H9 (cell line): ENCODE results near the gene GTF3A. TPM values are rescaled to one million over a fixed set of nuclear protein-coding genes. Genes with fewer than 3 reads are reported as not detected.

Source experiments
- DNase-seq: peaks from one replicate; pipeline ENCODE4 v3.0.0-alpha.2; 2017
- H2AFZ ChIP-seq: one replicate; pipeline ENCODE4 v1.6.1; 2013; ENCODE audit warnings: mild to moderate bottlenecking, low read length, control low read depth, moderate library complexity
- H2AK5ac ChIP-seq: 2 replicates; pipeline ENCODE4 v1.6.1; 2013; ENCODE audit warnings: low read length, control low read depth, mixed read lengths; ENCODE audit not compliant: insufficient read length
- H2BK120ac ChIP-seq: one replicate; pipeline ENCODE4 v1.6.1; 2013; ENCODE audit warnings: low read depth, mild to moderate bottlenecking, low read length, control low read depth, inconsistent platforms; ENCODE audit not compliant: poor library complexity, severe bottlenecking
- H2BK12ac ChIP-seq: 2 replicates; pipeline ENCODE4 v1.6.1; 2013; ENCODE audit warnings: low read length, control low read depth, mixed read lengths, low read depth; ENCODE audit not compliant: insufficient read length
- H2BK15ac ChIP-seq: 2 replicates; pipeline ENCODE4 v1.6.1; 2013; ENCODE audit warnings: low read depth, low read length, control low read depth
- H2BK20ac ChIP-seq: one replicate; pipeline ENCODE4 v1.6.1; 2013; ENCODE audit warnings: low read depth, mild to moderate bottlenecking, low read length, control low read depth, inconsistent platforms; ENCODE audit not compliant: poor library complexity, severe bottlenecking
- H2BK5ac ChIP-seq: 2 replicates; pipeline ENCODE4 v1.6.1; 2013; ENCODE audit warnings: low read length, control low read depth, mixed read lengths; ENCODE audit not compliant: insufficient read length
- H3K14ac ChIP-seq: 2 replicates; pipeline ENCODE4 v1.6.1; 2013; ENCODE audit warnings: low read length, control low read depth; ENCODE audit not compliant: insufficient read depth
- H3K18ac ChIP-seq: 2 replicates; pipeline ENCODE4 v1.6.1; 2013; ENCODE audit warnings: low read depth, mild to moderate bottlenecking, mixed read lengths, low read length, control low read depth; ENCODE audit not compliant: insufficient read length
- H3K23ac ChIP-seq: 2 replicates; pipeline ENCODE4 v1.6.1; 2013; ENCODE audit warnings: low read length, control low read depth, mixed read lengths, low read depth; ENCODE audit not compliant: insufficient read length
- H3K23me2 ChIP-seq: 2 replicates; pipeline ENCODE4 v1.6.1; 2013; ENCODE audit warnings: low read depth, mild to moderate bottlenecking, mixed read lengths, low read length, control low read depth; ENCODE audit not compliant: insufficient read length, poor library complexity, severe bottlenecking
- H3K27ac ChIP-seq: 2 replicates; pipeline ENCODE4 v1.5.1; 2013; ENCODE audit warnings: low read length, control low read depth, mixed read lengths, low read depth; ENCODE audit not compliant: insufficient read length
- H3K27me3 ChIP-seq: 2 replicates; pipeline ENCODE4 v1.6.1; 2013; ENCODE audit warnings: low read length, control low read depth, inconsistent platforms; ENCODE audit not compliant: insufficient read depth
- H3K4ac ChIP-seq: 2 replicates; pipeline ENCODE4 v1.6.1; 2013; ENCODE audit warnings: low read depth, mild to moderate bottlenecking, control low read depth, inconsistent platforms, low read length, moderate library complexity
- H3K4me1 ChIP-seq: 2 replicates; pipeline ENCODE4 v1.6.1; 2013; ENCODE audit warnings: low read length, control low read depth, inconsistent platforms; ENCODE audit not compliant: insufficient read depth
- H3K4me2 ChIP-seq: 2 replicates; pipeline ENCODE4 v1.6.1; 2013; ENCODE audit warnings: low read length, control low read depth, mixed read lengths; ENCODE audit not compliant: insufficient read length, insufficient read depth
- H3K56ac ChIP-seq: 2 replicates; pipeline ENCODE4 v1.6.1; 2013; ENCODE audit warnings: low read depth, mild to moderate bottlenecking, mixed read lengths, low read length, control low read depth; ENCODE audit not compliant: insufficient read length
- H3K79me1 ChIP-seq: 2 replicates; pipeline ENCODE4 v1.6.1; 2013; ENCODE audit warnings: low read depth, mild to moderate bottlenecking, moderate library complexity, low read length, control low read depth, inconsistent platforms; ENCODE audit not compliant: insufficient read depth, poor library complexity, severe bottlenecking
- H3K79me2 ChIP-seq: 2 replicates; pipeline ENCODE4 v1.6.1; 2013; ENCODE audit warnings: low read length, control low read depth, inconsistent platforms; ENCODE audit not compliant: insufficient read depth
- H3K9ac ChIP-seq: 2 replicates; pipeline ENCODE4 v1.6.1; 2013; ENCODE audit warnings: low read length, control low read depth, mixed read lengths; ENCODE audit not compliant: insufficient read length; ENCODE audit errors: extremely low read depth
- H3K9me3 ChIP-seq: one replicate; pipeline ENCODE4 v1.6.1; 2013; ENCODE audit warnings: low read depth, low read length, inconsistent platforms; ENCODE audit not compliant: control insufficient read depth
- H3T11ph ChIP-seq: one replicate; pipeline ENCODE4 v1.6.1; 2013; ENCODE audit warnings: mild to moderate bottlenecking, low read length, control low read depth, inconsistent platforms
- H4K20me1 ChIP-seq: one replicate; pipeline ENCODE4 v1.6.1; 2013; ENCODE audit not compliant: control insufficient read depth, insufficient read length, insufficient read depth
- H4K5ac ChIP-seq: 2 replicates; pipeline ENCODE4 v1.6.1; 2013; ENCODE audit warnings: low read depth, mild to moderate bottlenecking, mixed read lengths, low read length, control low read depth; ENCODE audit not compliant: insufficient read length
- H4K8ac ChIP-seq: replicated peaks from 2 replicates; pipeline ENCODE4 v1.6.1; 2013; ENCODE audit warnings: low read length, control low read depth, mixed read lengths, low read depth; ENCODE audit not compliant: insufficient read length
- H4K91ac ChIP-seq: 2 replicates; pipeline ENCODE4 v1.6.1; 2013; ENCODE audit warnings: low read depth, mild to moderate bottlenecking, moderate library complexity, mixed read lengths, low read length, control low read depth; ENCODE audit not compliant: insufficient read length
- H3K27ac Mint-ChIP-seq, 3 experiments: 2 replicates in 2 of 3; 3 replicates in 1 of 3; pipeline ENCODE4 v1.8.0; 2020 to 2021; ENCODE audit warnings: mixed read lengths in 3 of 3, mild to moderate bottlenecking in 1 of 3, moderate library complexity in 1 of 3
- H3K27me3 Mint-ChIP-seq: 2 replicates; pipeline ENCODE4 v1.8.0; 2021; ENCODE audit warnings: low read depth, mild to moderate bottlenecking, moderate library complexity, mixed read lengths
- H3K36me3 Mint-ChIP-seq, 3 experiments: 2 replicates in 2 of 3; 3 replicates in 1 of 3; pipeline ENCODE4 v1.8.0; 2020 to 2021; ENCODE audit warnings: low read depth in 3 of 3, mixed read lengths in 3 of 3; ENCODE audit not compliant: insufficient read depth in 1 of 3
- H3K4me1 Mint-ChIP-seq, 2 experiments: 2 replicates each; pipeline ENCODE4 v1.8.0; 2020; ENCODE audit warnings: mixed read lengths in 2 of 2
- H3K4me3 Mint-ChIP-seq, 2 experiments: 2 replicates in 1 of 2; 3 replicates in 1 of 2; pipeline ENCODE4 v1.8.0; 2020 to 2021; ENCODE audit warnings: mild to moderate bottlenecking in 2 of 2, mixed read lengths in 2 of 2, moderate library complexity in 1 of 2
- H3K9me3 Mint-ChIP-seq, 2 experiments: 2 replicates in 1 of 2; 3 replicates in 1 of 2; pipeline ENCODE4 v1.8.0; 2020; ENCODE audit warnings: mild to moderate bottlenecking in 2 of 2, mixed read lengths in 2 of 2, moderate library complexity in 1 of 2
- CTCF ChIP-seq: fragments of 200-600 bp; sonication (generic); conservative IDR thresholded peaks from 3 replicates; pipeline ENCODE4 v1.8.0; 2021; ENCODE audit warnings: antibody characterized with exemption, mild to moderate bottlenecking
- WGBS: extraction: QIAGEN DNeasy Blood & Tissue Kit; methylation state at CpG from one replicate; pipeline ENCODE4 v1.1.7; 2013; ENCODE audit warnings: missing lambda C conversion rate, low lambda C conversion rate, mixed read lengths; ENCODE audit not compliant: insufficient read length; ENCODE audit errors: extremely low coverage; 5-methylcytosine and 5-hydroxymethylcytosine counted together
- total RNA-seq: library from RNA; stranded (reverse); gene quantifications from 2 replicates; pipeline ENCODE4 v1.2.1, GENCODE V29; 2021

GTF3A gene
- total RNA-seq, 1 experiment from 2014 or later, result 70.0 TPM

- Histone ChIP-seq H3K27me3 (no peaks in the 10 kb centered on the region), H3K23ac (no peak overlapping the region), H2AK5ac (no peak overlapping the region), H3T11ph (no peak overlapping the region), H3K27ac (no peak overlapping the region), H2BK15ac (no peak overlapping the region), H2AFZ (no peak overlapping the region), H2BK12ac (no peak overlapping the region), H2BK20ac (no peak overlapping the region), H3K9ac (no peak overlapping the region), H3K56ac (no peak overlapping the region), H2BK120ac (no peak overlapping the region), H3K9me3 (no peaks in the 10 kb centered on the region), H3K79me2 (0 out of 2 replicates have a peak, but pooled peaks cover 3% of the 10 kb centered on the region), H4K91ac (no peak overlapping the region), H3K18ac (no peak overlapping the region), H3K4ac (no peak overlapping the region), H3K4me2 (no peak overlapping the region), H3K79me1 (peaks cover 3% of the 10 kb centered on the region), H4K5ac (no peak overlapping the region), H3K4me1 (no peaks in the 10 kb centered on the region; the same call in 1 of the 2 replicates), H4K20me1 (no peaks in the 10 kb centered on the region), H3K14ac (no peak overlapping the region), H4K8ac (no peak overlapping the region), H2BK5ac (no peak overlapping the region), H3K23me2 (no peaks in the 10 kb centered on the region)
- no CpG with 5 or more reads among the region's 7 CpGs for WGBS
- H3K27me3 Mint-ChIP-seq, result no peaks in the 10 kb centered on the region
- H3K36me3 Mint-ChIP-seq, result peaks cover 0 to 9% (median 4%) of the 10 kb centered on the region in 3 experiments; a peak in 1 of 7 replicates
- H3K4me3 Mint-ChIP-seq, result no peak overlapping the region
- no peak for TF ChIP-seq CTCF
- H3K27ac Mint-ChIP-seq, result no peak overlapping the region; a peak in 1 of 7 replicates
- no peak for DNase-seq
- 0 out of 4 replicates have a peak, but pooled peaks cover 0 to 4% of the 10 kb centered on the region in 2 experiments for H3K4me1 Mint-ChIP-seq
- no peaks in the 10 kb centered on the region for H3K9me3 Mint-ChIP-seq
Measured at GRCh38 chr13:27442797-27443196, 18.4 kb downstream of the GTF3A start.
